HG02840 (cell line): Measurements from ENCODE around the gene PDE6D.
"Not testable (repeated sequence)": the region's sequence is repeated elsewhere in the genome, so short reads cannot be mapped to it uniquely, and the experiment has no call there.

Source experiments
- ATAC-seq: cut with Tn5 transposase; IDR thresholded peaks from one replicate; pipeline ENCODE4 v1.9.1; 2021; ENCODE audit warnings: mild to moderate bottlenecking, moderate library complexity, moderate number of reproducible peaks; ENCODE audit not compliant: unreplicated experiment, low FRiP score

The PDE6D gene

DNA sequence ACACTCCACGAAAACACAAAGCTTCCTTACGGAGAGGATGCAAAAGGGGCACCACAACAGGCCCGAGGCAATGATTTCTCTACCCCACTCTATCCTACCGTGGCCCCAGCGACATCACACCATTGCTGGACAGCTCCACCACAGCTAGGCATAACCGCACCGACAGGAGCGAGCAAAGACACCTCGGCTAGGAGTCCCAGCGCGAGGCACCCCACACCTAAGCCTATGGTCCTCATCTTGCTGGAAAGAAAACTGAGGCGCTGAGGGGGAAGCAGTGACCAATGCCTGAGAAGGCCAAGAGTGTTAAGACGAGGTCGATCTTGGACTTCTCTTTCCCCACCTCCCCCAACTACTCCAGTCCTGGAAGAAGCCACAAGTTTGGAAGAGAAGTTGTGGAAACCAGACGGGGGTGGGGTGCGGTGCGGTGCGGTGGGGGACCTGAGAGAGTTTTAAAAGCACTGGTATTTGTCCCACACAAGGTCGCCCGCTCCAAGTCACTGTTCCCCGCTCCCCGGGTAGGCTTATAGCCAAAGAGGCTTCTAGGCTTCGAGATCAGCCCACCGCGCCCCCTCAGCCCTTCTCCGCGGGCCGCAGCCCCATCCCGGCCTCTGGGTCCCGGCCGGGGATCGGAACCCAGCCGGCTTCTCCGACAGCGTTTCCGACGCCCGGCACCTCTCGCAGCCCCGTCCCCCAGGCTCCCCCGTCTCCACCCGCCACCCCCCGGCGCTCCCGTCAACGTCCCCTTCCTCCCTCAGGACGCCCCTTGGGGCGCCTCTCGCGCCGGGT, 766 bp downstream of the PDE6D start:
- ATAC-seq = no peak

DNA sequence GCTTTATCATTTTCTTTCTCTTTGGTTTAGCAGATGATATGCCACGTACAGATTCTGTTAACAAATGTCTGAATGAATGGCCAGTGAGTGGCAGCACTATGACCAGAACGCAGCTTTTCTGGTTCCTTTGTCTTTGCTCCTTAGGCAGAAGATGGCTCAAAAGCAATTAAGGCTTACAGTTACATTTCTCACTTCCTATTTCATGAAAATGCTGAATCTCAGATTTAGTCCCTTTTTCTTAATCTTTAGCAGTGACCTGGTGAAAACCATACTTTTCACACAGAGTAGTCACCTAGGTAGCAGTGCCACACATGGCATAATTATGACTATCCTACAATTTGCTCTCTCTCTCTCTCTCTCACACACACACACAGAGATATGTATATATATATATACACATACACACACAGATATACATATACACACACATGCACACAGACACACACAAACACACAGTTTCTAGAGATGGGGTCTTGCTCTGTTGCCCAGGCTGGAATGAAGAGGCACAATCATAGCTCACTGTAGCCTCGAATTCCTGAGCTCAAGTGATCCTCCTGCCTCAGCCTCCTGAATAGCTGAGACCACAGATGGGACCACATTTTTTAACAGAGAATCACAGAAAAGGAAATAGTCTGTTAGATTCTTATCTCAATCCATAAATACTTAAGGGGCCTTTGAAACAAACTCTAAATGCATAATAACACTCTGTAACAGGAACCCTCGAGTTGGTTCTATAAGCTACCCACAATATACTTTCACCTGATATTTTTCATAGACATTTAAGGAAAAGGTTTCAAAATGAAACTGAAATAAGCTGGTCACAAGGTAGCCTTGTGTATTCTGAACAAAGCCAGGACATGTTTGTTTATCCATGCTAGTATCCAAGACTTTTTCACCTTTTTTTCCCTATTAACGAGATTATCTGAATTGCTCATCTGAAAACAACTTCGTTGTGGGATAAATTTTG, 11.6 kb downstream of the PDE6D start:
- ATAC-seq = no peak

DNA sequence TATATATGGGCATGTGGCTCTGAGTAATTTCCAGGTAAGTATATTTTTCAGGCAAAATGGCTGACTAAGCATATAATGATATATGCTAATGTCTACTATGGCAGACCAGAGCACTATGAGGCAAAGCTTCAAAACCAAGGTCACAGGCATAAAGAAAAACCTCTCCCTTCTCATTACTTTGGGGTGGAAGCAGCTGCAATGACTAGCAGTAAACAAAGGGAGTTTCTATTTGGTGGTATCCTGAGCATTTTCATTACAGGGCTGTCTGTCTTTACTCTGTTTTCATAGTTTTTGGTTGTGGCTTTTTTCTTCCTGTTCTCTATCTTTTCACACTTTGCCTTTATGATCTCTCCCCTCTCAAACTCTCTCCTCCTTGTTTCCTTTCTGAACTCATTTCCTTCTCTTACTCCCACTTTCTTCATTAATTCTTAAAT, 15.6 kb downstream of the PDE6D start:
- ATAC-seq = no peak

DNA sequence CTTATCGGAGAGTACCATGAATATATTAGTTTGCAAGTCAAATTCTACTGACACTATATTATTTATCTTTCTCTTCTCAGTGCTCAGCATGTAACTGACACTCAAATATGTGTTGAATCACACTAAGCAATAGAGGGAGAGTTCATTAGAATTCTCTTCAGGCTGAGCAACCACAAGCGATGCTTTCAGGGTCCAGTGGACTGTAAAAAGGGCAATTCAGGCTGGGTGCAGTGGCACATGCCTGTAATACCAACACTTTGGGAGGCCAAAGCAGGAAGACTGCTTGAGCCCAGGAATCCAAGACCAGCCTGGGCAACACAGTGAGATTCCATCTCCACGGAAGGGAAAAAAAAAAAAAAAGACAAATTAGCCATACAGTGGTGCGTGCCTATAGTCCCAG, 16.3 kb downstream of the PDE6D start:
- no peak for ATAC-seq

DNA sequence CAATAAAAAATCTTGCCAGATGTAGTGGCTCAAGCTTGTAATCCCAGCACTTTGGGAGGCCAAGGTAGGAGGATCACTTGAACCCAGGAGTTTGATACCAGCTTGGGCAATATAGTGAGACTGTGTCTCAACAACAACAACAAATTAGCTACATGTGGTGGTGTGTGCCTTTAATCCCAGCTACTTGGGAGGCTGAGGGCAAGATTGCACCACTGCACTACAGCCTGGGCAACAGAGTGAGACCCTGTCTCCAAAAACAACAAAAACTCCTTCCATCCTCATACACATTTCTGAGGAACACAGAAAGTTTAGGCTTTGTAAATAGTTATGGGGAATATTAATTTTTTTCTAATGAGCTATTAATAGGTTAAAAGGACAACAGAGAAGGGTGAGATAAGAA, 17.0 kb downstream of the PDE6D start:
- no peak for ATAC-seq

DNA sequence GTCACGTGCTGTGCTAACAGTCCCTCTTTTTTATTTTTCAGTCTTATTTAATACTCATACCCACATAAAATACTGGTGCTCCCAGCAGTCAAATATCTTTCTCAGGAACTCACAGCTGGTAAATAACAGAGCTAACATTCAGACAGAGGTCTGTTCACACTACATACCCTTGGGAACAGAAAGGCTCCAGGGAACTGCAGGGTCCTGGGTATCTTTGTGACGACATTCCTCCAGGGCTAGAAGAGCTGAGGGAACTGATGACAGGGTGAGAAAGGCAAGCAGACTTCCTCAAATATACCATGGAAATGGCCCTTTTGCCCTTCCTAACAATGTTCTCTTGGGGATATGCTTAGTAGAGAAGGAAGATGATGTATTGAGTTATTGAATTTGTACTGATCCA, 19.3 kb downstream of the PDE6D start:
- ATAC-seq = no peak

DNA sequence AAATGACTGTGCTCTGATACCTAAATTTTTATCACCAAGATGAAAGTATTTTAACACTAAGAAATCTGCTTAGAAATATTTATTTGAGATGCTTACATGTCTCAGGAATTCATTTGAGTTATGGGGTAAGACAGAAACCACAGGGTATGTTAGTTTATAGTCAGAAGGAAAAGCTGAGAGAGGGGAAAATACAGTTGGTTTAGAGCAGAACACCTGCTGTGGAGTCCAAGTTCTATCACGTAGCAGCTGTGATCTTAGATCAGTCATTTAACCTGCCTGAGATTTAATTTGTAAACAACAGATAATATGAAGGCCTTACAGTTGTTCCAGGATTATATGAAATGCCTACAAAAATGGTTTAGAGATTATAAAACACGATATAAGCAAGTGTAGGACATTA, 29.0 kb downstream of the PDE6D start:
- no peak for ATAC-seq

DNA sequence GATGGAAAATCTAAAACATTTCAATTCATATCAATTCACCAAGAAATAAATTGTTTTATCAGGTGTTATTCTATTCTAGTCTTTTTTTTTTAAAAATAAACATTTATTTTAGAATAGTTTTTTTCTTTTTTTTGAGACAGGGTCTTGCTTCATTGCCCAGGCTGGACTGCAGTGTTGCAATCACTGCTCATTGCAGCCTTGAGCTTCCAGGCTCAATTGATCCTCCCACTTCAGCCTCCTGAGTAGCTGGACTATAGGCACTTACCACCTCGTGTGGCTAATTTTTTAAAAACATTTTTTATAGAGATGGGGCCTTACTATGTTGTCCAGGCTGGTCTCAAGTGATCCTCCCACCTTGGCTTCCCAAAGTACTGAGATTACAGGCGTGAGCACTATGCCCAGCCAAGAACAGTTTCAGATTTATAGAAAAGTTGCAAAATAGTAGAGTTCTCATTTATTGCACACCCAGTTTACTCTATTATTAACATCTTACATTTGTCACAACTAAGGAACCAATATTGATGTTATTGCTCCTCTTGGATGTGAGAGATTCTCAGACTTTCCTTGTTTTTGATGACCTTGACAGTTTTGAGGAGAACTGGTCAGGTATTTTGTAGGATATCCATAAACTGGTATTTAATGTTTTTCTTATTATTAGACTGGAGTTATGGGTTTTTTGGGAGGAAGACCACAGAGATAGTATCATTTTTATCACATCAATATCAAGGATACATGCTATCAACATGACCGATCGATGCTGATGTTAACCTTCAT, 29.9 kb downstream of the PDE6D start:
- no peak for ATAC-seq

DNA sequence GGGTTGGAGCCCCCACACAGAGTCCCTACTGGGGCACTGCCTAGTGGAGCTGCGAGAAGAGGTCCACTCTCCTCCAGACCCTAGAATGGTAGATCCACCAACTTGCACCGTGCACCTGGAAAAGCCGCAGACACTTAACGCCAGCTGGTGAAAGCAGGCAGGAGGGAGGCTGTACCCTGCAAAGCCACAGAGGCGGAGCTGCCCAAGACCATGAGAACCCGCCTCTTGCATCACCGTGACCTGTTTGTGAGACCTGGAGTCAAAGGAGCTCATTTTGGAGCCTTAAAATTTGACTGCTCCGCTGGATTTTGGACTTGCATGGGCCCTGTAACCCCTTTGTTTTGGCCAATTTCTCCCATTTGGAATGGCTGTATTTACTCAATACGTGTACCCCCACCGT, 32.1 kb downstream of the PDE6D start:
- ATAC-seq = not testable (repeated sequence)

DNA sequence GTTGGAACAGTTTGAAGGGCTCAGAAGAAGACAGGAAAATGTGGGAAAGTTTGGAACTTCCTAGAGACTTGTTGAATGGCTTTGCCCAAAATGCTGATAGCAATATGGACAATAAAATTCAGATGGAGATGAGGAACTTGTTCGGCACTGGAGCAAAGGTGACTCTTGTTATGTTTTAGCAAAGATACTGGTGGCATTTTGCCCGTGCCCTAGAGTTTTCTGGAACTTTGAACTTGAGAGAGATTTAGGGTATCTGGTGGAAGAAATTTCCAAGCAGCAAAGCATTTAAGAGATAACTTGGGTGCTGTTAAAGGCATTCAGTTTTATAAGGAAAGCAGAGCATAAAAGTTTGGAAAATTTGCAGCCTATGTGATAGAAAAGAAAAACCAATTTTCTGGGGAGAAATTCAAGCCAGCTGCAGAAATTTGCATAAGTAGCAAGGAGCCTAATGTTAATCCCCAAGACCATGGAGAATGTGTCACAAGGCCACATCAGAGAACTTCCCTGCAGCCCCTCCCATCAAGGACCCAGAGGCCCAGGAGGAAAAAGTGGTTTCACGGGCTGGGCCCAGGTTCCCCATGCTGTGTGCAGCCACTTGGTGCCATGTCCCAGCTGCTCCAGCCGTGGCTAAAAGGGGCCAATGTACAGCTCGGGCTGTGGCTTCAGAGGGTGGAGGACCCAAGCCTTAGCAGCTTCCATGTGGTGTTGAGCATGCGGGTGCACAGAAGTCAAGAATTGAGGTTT, 32.8 kb downstream of the PDE6D start:
- not testable (repeated sequence) for ATAC-seq

DNA sequence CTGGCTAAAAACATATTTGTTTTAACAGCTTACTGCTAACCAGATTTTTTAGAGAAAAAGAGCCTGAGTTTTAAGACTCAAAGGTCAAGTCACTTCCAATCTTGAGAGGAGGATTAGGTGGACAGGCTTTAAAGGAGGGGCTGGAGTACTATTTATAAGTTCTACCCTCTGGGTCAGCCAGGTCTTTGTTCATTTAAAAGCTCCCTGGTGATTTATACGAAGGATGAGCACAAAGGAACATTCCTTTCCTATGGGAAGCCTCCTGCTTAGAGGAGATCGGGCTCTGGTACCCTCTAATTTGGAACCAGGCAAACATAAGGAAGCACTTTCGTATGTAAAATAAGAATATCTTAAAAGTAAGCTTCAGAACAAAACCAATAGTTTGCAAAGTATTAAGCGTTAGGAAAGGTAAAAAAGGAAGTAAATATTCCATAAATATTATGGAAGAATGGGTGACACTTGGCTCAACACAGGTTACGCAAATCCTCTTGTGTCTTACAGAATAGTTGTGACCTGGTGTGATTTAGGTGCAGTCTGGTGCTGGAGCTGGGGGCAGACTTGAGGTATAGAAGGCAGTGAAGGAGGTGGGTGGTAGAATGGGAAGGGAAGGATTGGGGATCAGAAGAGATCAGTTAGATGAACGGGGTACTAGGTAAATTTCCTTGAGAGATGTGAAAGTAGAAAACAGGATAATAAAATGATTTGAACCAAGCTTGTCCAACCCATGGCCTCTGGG, 35.6 kb downstream of the PDE6D start:
- no peak for ATAC-seq

DNA sequence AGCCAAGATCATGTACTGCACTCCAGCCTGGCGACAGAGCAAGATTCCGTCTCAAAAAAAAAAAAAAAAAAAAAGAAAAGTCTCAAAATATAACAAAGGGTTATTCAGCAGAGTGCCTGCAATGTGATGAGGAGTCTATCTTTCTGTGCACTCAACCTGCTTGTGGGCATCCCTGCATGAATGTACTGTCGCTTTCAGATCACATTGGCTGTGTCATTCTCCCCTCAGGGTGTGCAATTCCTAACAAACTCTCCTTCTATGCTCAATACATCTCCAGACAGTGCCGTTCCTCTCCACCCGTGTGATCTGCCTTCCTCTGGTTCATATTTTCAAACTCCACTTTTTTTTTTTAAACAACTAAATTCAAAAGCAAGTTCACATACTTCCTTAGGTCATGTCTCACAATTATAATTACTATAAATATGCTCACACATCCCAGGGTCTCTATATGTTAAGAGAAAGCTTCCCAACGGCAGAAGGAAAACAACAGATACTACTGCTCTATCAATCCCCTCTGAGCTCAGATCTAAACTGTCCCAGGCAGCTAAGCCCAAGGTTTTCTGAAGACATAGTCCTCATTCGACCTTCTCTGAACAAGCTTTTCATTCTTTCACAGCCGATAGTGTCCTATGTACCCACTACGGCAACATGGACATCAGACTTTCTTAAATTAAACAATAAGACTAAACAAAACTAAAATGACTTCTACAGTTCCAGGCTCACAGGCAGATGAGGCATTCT, 37.5 kb downstream of the PDE6D start:
- ATAC-seq = no peak

DNA sequence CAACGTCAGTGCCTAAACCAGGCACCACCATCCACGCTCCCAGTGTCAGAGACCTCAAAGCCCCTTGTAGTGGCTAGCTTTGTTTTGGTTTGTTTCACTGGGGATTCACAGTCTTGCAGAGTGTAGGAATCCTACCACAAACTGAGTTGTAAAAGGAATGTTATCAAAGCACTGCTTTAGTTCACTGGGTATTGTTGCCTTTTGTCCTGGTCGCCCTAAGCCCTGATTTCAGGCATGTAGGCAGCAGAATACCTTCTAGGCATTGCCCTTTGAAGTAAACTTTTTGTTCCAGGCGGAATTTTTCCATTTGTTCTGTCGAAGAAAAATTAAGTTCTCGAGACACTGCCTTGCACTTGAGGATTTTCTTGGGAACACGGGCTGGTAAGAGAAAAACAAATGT, 43.3 kb downstream of the PDE6D start:
- ATAC-seq = no peak

DNA sequence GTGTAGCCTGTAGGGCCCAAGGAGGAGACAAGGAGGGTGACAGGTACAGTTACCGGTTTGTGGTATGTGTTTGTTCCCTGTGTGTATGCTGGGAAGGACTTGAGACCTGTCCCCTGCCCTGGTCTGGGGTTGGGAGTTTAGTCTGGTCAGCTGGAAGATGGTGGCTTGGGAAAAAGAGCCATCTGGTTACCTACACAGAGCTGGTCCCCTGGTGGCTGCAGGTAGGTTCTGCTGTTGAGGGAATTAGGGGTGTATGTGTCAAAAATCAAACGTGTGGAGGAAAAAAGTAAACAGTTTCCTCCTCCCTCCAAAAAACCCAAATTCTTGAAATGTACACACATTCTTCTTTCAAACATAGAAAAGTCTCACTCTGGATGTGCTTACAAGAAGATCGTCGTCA, 48.5 kb downstream of the PDE6D start:
- no peak for ATAC-seq

DNA sequence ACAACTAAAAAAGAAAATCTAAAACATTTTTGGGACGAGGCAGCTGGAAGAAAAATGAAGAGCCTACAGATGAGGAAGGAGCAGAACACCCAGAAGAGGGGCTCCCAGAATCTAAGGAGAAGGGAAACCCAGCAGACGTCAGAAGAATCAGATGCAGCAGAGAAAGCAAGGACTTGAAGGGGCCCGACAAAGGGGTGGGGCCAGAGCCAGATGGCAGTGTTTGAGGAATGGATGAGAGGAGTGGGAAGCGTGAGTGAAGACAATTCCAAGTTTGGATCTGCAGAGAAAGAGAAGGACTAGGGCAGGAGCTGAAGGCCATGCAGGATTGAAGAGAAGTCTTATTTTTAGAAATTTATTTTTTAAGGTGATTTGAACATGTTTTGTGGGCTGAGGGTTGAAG, 53.5 kb downstream of the PDE6D start:
- no peak for ATAC-seq

DNA sequence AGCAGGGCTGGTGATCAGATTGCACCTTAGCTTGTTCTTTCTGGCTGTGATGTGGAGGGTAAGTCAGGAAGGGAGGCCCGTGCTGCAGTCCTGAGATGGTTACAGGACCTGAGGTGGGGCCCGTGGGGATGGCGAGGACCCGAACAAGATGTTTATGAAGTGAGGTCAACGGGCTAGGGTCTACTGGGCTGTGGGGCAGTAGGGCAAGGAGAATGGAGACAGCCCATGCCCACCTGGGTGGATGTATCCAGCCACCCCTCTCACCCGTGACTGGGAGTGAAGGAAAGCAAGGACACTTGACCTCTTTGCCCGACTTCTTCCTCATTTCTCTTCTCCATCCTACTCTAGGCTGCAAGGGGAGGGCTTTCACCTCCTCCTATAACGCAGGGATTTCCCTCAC, 54.8 kb downstream of the PDE6D start:
- ATAC-seq = no peak

DNA sequence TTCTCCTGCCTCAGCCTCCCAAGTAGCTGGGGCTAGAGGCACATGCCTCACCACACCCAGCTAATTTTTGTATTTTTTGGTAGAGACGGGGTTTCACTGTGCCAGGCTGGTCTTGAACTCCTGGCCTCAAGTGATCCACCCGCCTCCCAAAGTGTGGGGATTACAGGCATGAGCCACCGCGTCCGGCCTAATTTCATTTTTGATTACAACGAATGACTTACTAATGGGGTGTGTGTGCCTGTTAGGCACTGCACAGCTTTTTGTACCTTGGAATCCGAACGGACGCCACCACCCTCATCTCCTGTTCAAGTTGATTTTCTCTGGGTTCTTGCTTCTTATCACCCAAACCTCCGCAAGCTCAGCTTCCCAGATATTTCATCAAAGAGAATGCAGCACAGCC, 55.6 kb downstream of the PDE6D start:
- no peak for ATAC-seq

DNA sequence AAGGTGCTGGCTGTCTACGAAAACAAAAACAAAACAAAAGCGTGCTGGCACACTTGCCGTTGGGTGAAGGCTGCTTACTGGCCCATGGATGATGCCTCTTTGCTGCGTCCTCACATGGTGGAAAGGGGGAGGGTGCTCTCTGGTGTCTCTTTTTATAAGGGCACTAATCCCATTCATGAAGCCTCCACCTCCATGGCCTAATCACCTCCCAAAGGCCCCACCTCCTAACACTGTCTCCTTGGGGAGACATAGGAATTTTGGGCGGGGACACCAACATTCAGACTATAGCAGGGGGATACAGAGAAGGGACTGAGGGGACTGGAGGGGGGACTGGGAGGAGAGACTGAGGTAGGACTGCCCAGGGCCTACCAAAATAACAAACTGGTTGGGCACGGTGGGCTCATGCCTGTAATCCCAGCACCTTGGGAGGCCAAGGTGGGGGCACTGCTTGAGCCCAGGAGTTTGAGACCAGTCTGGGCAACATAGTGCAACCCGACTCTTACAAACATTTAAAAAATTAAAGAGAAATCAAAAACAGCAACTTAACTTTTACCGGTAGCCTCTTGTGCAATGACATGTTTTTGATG, 58.3 kb downstream of the PDE6D start:
- no peak for ATAC-seq
